IMR-90 (cell line): ENCODE results near the gene TFEB. TPM values are rescaled to one million over a fixed set of nuclear protein-coding genes. Genes with fewer than 3 reads are reported as not detected.

Experiments
- ATAC-seq: fragments of 200-7000 bp; cut with Tn5 transposase; 2 replicates; pipeline ENCODE4 v1.9.1; 2020; ENCODE audit warnings: low read depth, mild to moderate bottlenecking, moderate library complexity
- BruUV-seq: library from RNA; stranded (reverse); fragments of 400-500 nt; replicated peaks from 2 replicates; lab custom pipeline; 2021; lab: Mats Ljungman, UMichigan
- CTCF ChIA-PET: fragments of 300-600 bp; formaldehyde crosslinking; extraction: SDS; loops from one replicate; lab custom pipeline; 2021; ENCODE audit warnings: antibody characterized with exemption; lab: Yijun Ruan, JAX
- POLR2A ChIA-PET: fragments of 300-600 bp; sonication (Branson Sonifier 250); formaldehyde crosslinking; loops from one replicate; lab custom pipeline; 2022; ENCODE audit warnings: antibody characterized with exemption; ENCODE audit not compliant: unreplicated experiment; lab: Charles Lee
- DNase-seq: peaks from one replicate; pipeline ENCODE4 v3.0.0; 2013
- H2AFZ ChIP-seq: replicated peaks from 2 replicates; pipeline ENCODE3; 2013; ENCODE audit warnings: low read length, mild to moderate bottlenecking; ENCODE audit not compliant: poor library complexity
- H2AK5ac ChIP-seq: 2 replicates; pipeline ENCODE4 v1.6.1; 2013; ENCODE audit warnings: low read depth, low read length, inconsistent platforms
- H2AK9ac ChIP-seq: replicated peaks from 2 replicates; pipeline ENCODE3; 2013; ENCODE audit warnings: mild to moderate bottlenecking, low read depth, low read length, moderate library complexity; ENCODE audit not compliant: poor library complexity
- H2BK120ac ChIP-seq: 2 replicates; pipeline ENCODE4 v1.6.1; 2013; ENCODE audit warnings: low read depth, low read length, inconsistent platforms
- H2BK15ac ChIP-seq: 3 replicates; pipeline ENCODE4 v1.6.1; 2013; ENCODE audit warnings: low read depth, low read length, inconsistent platforms
- H2BK20ac ChIP-seq: 2 replicates; pipeline ENCODE4 v1.6.1; 2013; ENCODE audit warnings: low read depth, mild to moderate bottlenecking, inconsistent platforms, low read length, moderate library complexity
- H2BK5ac ChIP-seq: 2 replicates; pipeline ENCODE4 v1.6.1; 2013; ENCODE audit warnings: mild to moderate bottlenecking, low read depth, low read length, inconsistent platforms; ENCODE audit not compliant: poor library complexity, severe bottlenecking
- H3K14ac ChIP-seq: replicated peaks from 2 replicates; pipeline ENCODE4 v1.6.1; 2013; ENCODE audit warnings: low read depth, low read length, inconsistent platforms
- H3K18ac ChIP-seq: 2 replicates; pipeline ENCODE4 v1.6.1; 2013; ENCODE audit warnings: low read depth, low read length, control low read depth
- H3K23ac ChIP-seq: 2 replicates; pipeline ENCODE4 v1.6.1; 2013; ENCODE audit warnings: low read depth, low read length, inconsistent platforms
- H3K27ac ChIP-seq: 2 replicates; pipeline ENCODE4 v1.5.1; 2013; ENCODE audit warnings: mild to moderate bottlenecking, control low read depth, low read length; ENCODE audit not compliant: insufficient read depth
- H3K27me3 ChIP-seq: 2 replicates; pipeline ENCODE4 v1.6.1; 2013; ENCODE audit warnings: low read length; ENCODE audit not compliant: control insufficient read depth, insufficient read depth
- H3K36me3 ChIP-seq: 2 replicates; pipeline ENCODE4 v1.6.1; 2013; ENCODE audit warnings: low read length, mixed read lengths; ENCODE audit not compliant: control insufficient read depth, insufficient read depth
- H3K4ac ChIP-seq: 2 replicates; pipeline ENCODE4 v1.6.1; 2013; ENCODE audit warnings: low read depth, low read length, inconsistent platforms
- H3K4me1 ChIP-seq: 2 replicates; pipeline ENCODE4 v1.6.1; 2013; ENCODE audit warnings: low read length, mixed read lengths; ENCODE audit not compliant: control insufficient read depth, insufficient read depth
- H3K4me2 ChIP-seq: 2 replicates; pipeline ENCODE4 v1.6.1; 2013; ENCODE audit warnings: low read depth, mild to moderate bottlenecking, control low read depth, low read length, moderate library complexity
- H3K4me3 ChIP-seq: 2 replicates; pipeline ENCODE4 v1.5.1; 2013; ENCODE audit warnings: low read depth, mild to moderate bottlenecking, control low read depth, low read length, moderate library complexity; ENCODE audit not compliant: insufficient read depth
- H3K56ac ChIP-seq: 2 replicates; pipeline ENCODE4 v1.6.1; 2013; ENCODE audit warnings: low read length, inconsistent platforms; ENCODE audit not compliant: insufficient read depth; ENCODE audit errors: extremely low read depth
- H3K79me1 ChIP-seq, 2 experiments: 2 replicates each; pipeline ENCODE4 v1.6.1; 2013; ENCODE audit warnings: low read length in 2 of 2, inconsistent platforms in 1 of 2, low read depth in 1 of 2
- H3K9ac ChIP-seq: 2 replicates; pipeline ENCODE4 v1.6.1; 2013; ENCODE audit warnings: low read depth, low read length, control low read depth
- H3K9me1 ChIP-seq: 2 replicates; pipeline ENCODE4 v1.6.1; 2013; ENCODE audit warnings: low read length, inconsistent platforms; ENCODE audit not compliant: insufficient read depth
- H3K9me3 ChIP-seq: 2 replicates; pipeline ENCODE4 v1.6.1; 2013; ENCODE audit warnings: low read length; ENCODE audit not compliant: control insufficient read depth, insufficient read depth
- H4K20me1 ChIP-seq: 2 replicates; pipeline ENCODE4 v1.6.1; 2013; ENCODE audit warnings: low read length, inconsistent platforms; ENCODE audit not compliant: insufficient read depth
- H4K5ac ChIP-seq: 2 replicates; pipeline ENCODE4 v1.6.1; 2013; ENCODE audit warnings: mild to moderate bottlenecking, low read depth, low read length, control low read depth
- H4K8ac ChIP-seq, 2 experiments: 2 replicates each; pipeline ENCODE4 v1.6.1; 2013; ENCODE audit warnings: low read depth in 2 of 2, low read length in 2 of 2, control low read depth in 1 of 2, inconsistent platforms in 1 of 2
- H4K91ac ChIP-seq: 2 replicates; pipeline ENCODE4 v1.6.1; 2013; ENCODE audit warnings: low read depth, low read length, inconsistent platforms; ENCODE audit not compliant: insufficient read depth
- CEBPB ChIP-seq: IDR thresholded peaks from 2 replicates; pipeline ENCODE4 v1.6.1; 2012; ENCODE audit warnings: low read depth, low read length, improper control_type of control experiment
- FOS ChIP-seq: fragments of 150-350 bp; IDR thresholded peaks from 2 replicates; pipeline ENCODE4 v1.6.1; 2016; ENCODE audit warnings: low read depth, low read length
- MAFK ChIP-seq: IDR thresholded peaks from 2 replicates; pipeline ENCODE4 v1.6.1; 2012; ENCODE audit warnings: low read depth, low read length, improper control_type of control experiment
- MAZ ChIP-seq: IDR thresholded peaks from 2 replicates; pipeline ENCODE4 v1.6.1; 2012; ENCODE audit warnings: low read depth, mild to moderate bottlenecking, low read length, improper control_type of control experiment, moderate library complexity, borderline replicate concordance
- MXI1 ChIP-seq: IDR thresholded peaks from 2 replicates; pipeline ENCODE4 v1.6.1; 2012; ENCODE audit warnings: low read depth, mild to moderate bottlenecking, low read length, moderate library complexity, borderline replicate concordance
- NFE2L2 ChIP-seq: fragments of 150-350 bp; IDR thresholded peaks from 2 replicates; pipeline ENCODE4 v1.6.1; 2016; ENCODE audit warnings: low read depth, mild to moderate bottlenecking, low read length
- RAD21 ChIP-seq: IDR thresholded peaks from 2 replicates; pipeline ENCODE4 v1.6.1; 2012; ENCODE audit warnings: low read length, improper control_type of control experiment
- RCOR1 ChIP-seq: IDR thresholded peaks from 2 replicates; pipeline ENCODE4 v1.6.1; 2012; ENCODE audit warnings: mild to moderate bottlenecking, low read length, improper control_type of control experiment; ENCODE audit not compliant: insufficient replicate concordance
- RFX5 ChIP-seq: IDR thresholded peaks from 2 replicates; pipeline ENCODE4 v1.8.0; 2012; ENCODE audit warnings: low read depth, mild to moderate bottlenecking, low read length, moderate library complexity
- SMC3 ChIP-seq: fragments of 150-350 bp; IDR thresholded peaks from 2 replicates; pipeline ENCODE4 v1.6.1; 2016; ENCODE audit warnings: low read depth, mild to moderate bottlenecking, antibody characterized with exemption, low read length, moderate library complexity
- dilution Hi-C: fragments of 300-500 bp; cut with HindIII; formaldehyde crosslinking; loops from one replicate; pipeline ENCODE4 v1.14.3; 2018; ENCODE audit warnings: low sequenced_read_pairs; ENCODE audit not compliant: unreplicated experiment
- in situ Hi-C: fragments of 300-500 bp; cut with MboI; formaldehyde crosslinking; loops from 3 replicates; pipeline ENCODE4 v1.14.3; 2019; ENCODE audit warnings: low sequenced_read_pairs, inconsistent platforms, mixed read lengths
- intact Hi-C: fragments of 100-400 bp; cut with micrococcal nuclease; formaldehyde crosslinking; loops from 2 replicates; pipeline ENCODE4 v1.10.0; 2022
- polyA plus RNA-seq, 3 experiments: library from polyadenylated mRNA; depleted of rRNA; stranded (reverse); fragments of >200 nt; gene quantifications; 2 replicates each; pipeline ENCODE4 v1.2.3, GENCODE V29; 2012; ENCODE audit warnings: low replicate concordance in 1 of 3
- total RNA-seq: library from RNA; depleted of rRNA; stranded (reverse); fragments of >200 nt; gene quantifications from 2 replicates; pipeline ENCODE4 v1.2.3, GENCODE V29; 2012
- TF ChIP-seq, protein P1 (sequence below): conservative IDR thresholded peaks from 2 replicates; pipeline ENCODE4 v1.5.1; 2012; ENCODE audit warnings: mild to moderate bottlenecking, low read depth, low read length, improper control_type of control experiment
- TF ChIP-seq, protein P2 (sequence below): fragments of 150-350 bp; IDR thresholded peaks from 2 replicates; pipeline ENCODE4 v1.6.1; 2016; ENCODE audit warnings: low read depth, mild to moderate bottlenecking, low read length, moderate library complexity, borderline replicate concordance
- TF ChIP-seq, protein P3 (sequence below): fragments of 150-350 bp; IDR thresholded peaks from 2 replicates; pipeline ENCODE4 v1.6.1; 2017; ENCODE audit warnings: mild to moderate bottlenecking, antibody characterized with exemption, low read length, low read depth

TFEB gene
- total and polyA plus RNA-seq, 2 of the 4 experiments (the other 2 are of a cell fraction): 4.5 to 4.9 TPM

DNA sequence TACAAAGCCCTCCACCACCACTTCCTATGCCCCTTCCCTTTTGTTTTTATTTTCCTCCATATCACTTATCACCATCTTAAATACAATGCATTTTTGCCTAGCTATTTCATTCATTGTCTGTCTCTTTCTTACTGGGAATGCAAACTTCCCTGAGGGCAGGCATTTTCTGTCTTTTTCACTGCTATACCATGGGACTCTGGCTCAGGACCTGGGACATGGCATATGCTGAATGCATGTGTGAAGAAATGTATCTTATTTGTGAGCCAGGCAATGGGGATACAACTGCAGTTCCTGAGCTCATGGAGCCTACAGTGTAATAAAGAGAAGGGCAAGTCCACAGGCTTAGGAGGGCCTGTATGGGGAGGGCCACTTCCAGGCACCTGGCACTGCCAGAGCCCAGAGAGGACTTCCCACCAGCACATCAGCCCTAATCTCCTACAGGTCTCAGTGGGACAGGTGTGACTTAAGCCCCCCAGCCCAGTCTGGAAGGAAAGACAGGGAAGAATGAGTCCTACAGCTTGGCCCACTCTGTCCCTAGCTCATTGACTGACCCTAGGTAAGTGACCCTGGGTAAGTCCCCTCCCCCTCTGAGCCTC, 43.2 kb downstream of the TFEB start:
- dilution Hi-C loops (no loop called here), in situ Hi-C loops (no loop called here), intact Hi-C loops (no loop called here)
- H2AFZ ChIP-seq: no peak overlapping the region
- no peak overlapping the region for H3K9ac ChIP-seq
- no peaks in the 10 kb centered on the region; the same call in 1 of the 2 replicates for H4K20me1 ChIP-seq
- H3K4ac ChIP-seq: no peak overlapping the region
- no peak for TF ChIP-seq MAFK
- TF ChIP-seq CEBPB: no peak
- TF ChIP-seq, protein P1, sequence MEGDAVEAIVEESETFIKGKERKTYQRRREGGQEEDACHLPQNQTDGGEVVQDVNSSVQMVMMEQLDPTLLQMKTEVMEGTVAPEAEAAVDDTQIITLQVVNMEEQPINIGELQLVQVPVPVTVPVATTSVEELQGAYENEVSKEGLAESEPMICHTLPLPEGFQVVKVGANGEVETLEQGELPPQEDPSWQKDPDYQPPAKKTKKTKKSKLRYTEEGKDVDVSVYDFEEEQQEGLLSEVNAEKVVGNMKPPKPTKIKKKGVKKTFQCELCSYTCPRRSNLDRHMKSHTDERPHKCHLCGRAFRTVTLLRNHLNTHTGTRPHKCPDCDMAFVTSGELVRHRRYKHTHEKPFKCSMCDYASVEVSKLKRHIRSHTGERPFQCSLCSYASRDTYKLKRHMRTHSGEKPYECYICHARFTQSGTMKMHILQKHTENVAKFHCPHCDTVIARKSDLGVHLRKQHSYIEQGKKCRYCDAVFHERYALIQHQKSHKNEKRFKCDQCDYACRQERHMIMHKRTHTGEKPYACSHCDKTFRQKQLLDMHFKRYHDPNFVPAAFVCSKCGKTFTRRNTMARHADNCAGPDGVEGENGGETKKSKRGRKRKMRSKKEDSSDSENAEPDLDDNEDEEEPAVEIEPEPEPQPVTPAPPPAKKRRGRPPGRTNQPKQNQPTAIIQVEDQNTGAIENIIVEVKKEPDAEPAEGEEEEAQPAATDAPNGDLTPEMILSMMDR: no peak
- no peak for TF ChIP-seq RFX5
- no peak for TF ChIP-seq MXI1
- no peak for TF ChIP-seq FOS
- TF ChIP-seq, protein P2, sequence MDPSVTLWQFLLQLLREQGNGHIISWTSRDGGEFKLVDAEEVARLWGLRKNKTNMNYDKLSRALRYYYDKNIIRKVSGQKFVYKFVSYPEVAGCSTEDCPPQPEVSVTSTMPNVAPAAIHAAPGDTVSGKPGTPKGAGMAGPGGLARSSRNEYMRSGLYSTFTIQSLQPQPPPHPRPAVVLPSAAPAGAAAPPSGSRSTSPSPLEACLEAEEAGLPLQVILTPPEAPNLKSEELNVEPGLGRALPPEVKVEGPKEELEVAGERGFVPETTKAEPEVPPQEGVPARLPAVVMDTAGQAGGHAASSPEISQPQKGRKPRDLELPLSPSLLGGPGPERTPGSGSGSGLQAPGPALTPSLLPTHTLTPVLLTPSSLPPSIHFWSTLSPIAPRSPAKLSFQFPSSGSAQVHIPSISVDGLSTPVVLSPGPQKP: no peak
- TF ChIP-seq, protein P3, sequence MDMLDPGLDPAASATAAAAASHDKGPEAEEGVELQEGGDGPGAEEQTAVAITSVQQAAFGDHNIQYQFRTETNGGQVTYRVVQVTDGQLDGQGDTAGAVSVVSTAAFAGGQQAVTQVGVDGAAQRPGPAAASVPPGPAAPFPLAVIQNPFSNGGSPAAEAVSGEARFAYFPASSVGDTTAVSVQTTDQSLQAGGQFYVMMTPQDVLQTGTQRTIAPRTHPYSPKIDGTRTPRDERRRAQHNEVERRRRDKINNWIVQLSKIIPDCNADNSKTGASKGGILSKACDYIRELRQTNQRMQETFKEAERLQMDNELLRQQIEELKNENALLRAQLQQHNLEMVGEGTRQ: no peak
- no peak for TF ChIP-seq RAD21
- no peak for TF ChIP-seq MAZ
- no peak for TF ChIP-seq SMC3
- no peak for TF ChIP-seq RCOR1
- no peak for TF ChIP-seq NFE2L2
- H3K4me1 ChIP-seq: peaks cover 7% of the 10 kb centered on the region
- no peak overlapping the region for H3K4me3 ChIP-seq
- 0 out of 2 replicates have a peak, but pooled peaks cover 2% of the 10 kb centered on the region for H3K9me1 ChIP-seq
- no peak overlapping the region for H3K23ac ChIP-seq
- BruUV-seq: no TSS peak
- ATAC-seq (no peak), DNase-seq (no peak)
- H2BK5ac ChIP-seq: no peak overlapping the region
- ChIA-PET POLR2A (no interaction called here), CTCF (interaction anchor here (1.0 kb wide), 1 partner anchor 90 kb away, joined by 3 read pairs; no protein-coding TSS in a partner anchor)
- H3K4me2 ChIP-seq: no peak overlapping the region
- H2AK9ac ChIP-seq: no peak overlapping the region
- no peaks in the 10 kb centered on the region for H3K9me3 ChIP-seq
- H3K36me3 ChIP-seq: no peaks in the 10 kb centered on the region
- H2BK120ac ChIP-seq: no peak overlapping the region
- H4K5ac ChIP-seq: no peak overlapping the region
- H2BK20ac ChIP-seq: no peak overlapping the region
- no peak overlapping the region for H3K14ac ChIP-seq
- no peak overlapping the region for H3K27ac ChIP-seq
- H2AK5ac ChIP-seq: no peak overlapping the region
- H4K8ac ChIP-seq: no peak overlapping the region
- H3K18ac ChIP-seq: no peak overlapping the region
- H2BK15ac ChIP-seq: no peak overlapping the region
- H4K91ac ChIP-seq: no peak overlapping the region
- H3K27me3 ChIP-seq: no peaks in the 10 kb centered on the region; the same call in 1 of the 2 replicates
- H3K56ac ChIP-seq: no peak overlapping the region
- no peaks in the 10 kb centered on the region for H3K79me1 ChIP-seq
